KMS-11 (cell line): ENCODE results near the gene CDH22.

Experiments used
- H2AFZ ChIP-seq: fragments of 200-600 bp; sonication (generic); 2 replicates; pipeline ENCODE4 v1.6.1; 2016; ENCODE audit warnings: antibody characterized with exemption, mixed run types, low read depth
- H3K27ac ChIP-seq: fragments of 200-600 bp; sonication (generic); 2 replicates; pipeline ENCODE4 v1.6.1; 2016; ENCODE audit warnings: mild to moderate bottlenecking, mixed run types
- H3K27me3 ChIP-seq: fragments of 200-600 bp; sonication (generic); 2 replicates; pipeline ENCODE4 v1.6.1; 2017; ENCODE audit warnings: mild to moderate bottlenecking, low read depth, mixed run types, moderate library complexity; ENCODE audit not compliant: insufficient read depth
- H3K36me3 ChIP-seq: fragments of 200-600 bp; sonication (generic); 2 replicates; pipeline ENCODE4 v1.6.1; 2017; ENCODE audit warnings: mild to moderate bottlenecking, mixed run types; ENCODE audit not compliant: insufficient read depth
- H3K4me1 ChIP-seq: fragments of 200-600 bp; sonication (generic); 2 replicates; pipeline ENCODE4 v1.6.1; 2016; ENCODE audit warnings: mild to moderate bottlenecking, low read depth, mixed run types; ENCODE audit not compliant: poor library complexity, severe bottlenecking
- H3K4me2 ChIP-seq: fragments of 200-600 bp; sonication (generic); 2 replicates; pipeline ENCODE4 v1.7.0; 2016; ENCODE audit warnings: mild to moderate bottlenecking, mixed run types
- H3K4me3 ChIP-seq: fragments of 200-600 bp; sonication (generic); IDR thresholded peaks from 2 replicates; pipeline ENCODE4 v1.6.1; 2017; ENCODE audit warnings: low read depth, low read length, mixed read lengths; ENCODE audit not compliant: insufficient read depth
- H3K79me2 ChIP-seq: fragments of 200-600 bp; sonication (generic); 2 replicates; pipeline ENCODE4 v1.6.1; 2016; ENCODE audit warnings: low read depth, mixed run types; ENCODE audit not compliant: insufficient read depth
- H3K9ac ChIP-seq: fragments of 200-600 bp; sonication (generic); 2 replicates; pipeline ENCODE4 v1.6.1; 2016; ENCODE audit warnings: mild to moderate bottlenecking, mixed run types
- H4K20me1 ChIP-seq: fragments of 200-600 bp; sonication (generic); 2 replicates; pipeline ENCODE4 v1.6.1; 2016; ENCODE audit warnings: mild to moderate bottlenecking, mixed run types; ENCODE audit not compliant: insufficient read depth
- TF ChIP-seq, protein P1 (sequence below): fragments of 200-600 bp; sonication (generic); conservative IDR thresholded peaks from 2 replicates; pipeline ENCODE4 v1.6.1; 2017; ENCODE audit warnings: low read depth, mild to moderate bottlenecking, antibody characterized with exemption, low read length, moderate library complexity, mixed read lengths

CDH22 gene

GRCh38 chr20:46196990-46197389 is 111.3 kb downstream of the CDH22 start:
- H3K9ac ChIP-seq: no peak overlapping the region
- peaks cover 42% of the 10 kb centered on the region; the same call in 1 of the 2 replicates for H3K27me3 ChIP-seq

GRCh38 chr20:46195264-46196036 is 112.8 kb downstream of the CDH22 start:
- H3K27me3 ChIP-seq: peaks cover 38% of the 10 kb centered on the region; the same call in 1 of the 2 replicates

More at GRCh38 chr20:46196990-46197389, 111.3 kb downstream of the CDH22 start:
- Histone ChIP-seq H2AFZ (no peak overlapping the region), H3K27ac (no peak overlapping the region), H3K4me1 (no peaks in the 10 kb centered on the region), H3K79me2 (no peaks in the 10 kb centered on the region), H3K4me3 (no peak overlapping the region), H3K36me3 (no peaks in the 10 kb centered on the region), H3K4me2 (no peak overlapping the region), H4K20me1 (no peaks in the 10 kb centered on the region)
- TF ChIP-seq, protein P1, sequence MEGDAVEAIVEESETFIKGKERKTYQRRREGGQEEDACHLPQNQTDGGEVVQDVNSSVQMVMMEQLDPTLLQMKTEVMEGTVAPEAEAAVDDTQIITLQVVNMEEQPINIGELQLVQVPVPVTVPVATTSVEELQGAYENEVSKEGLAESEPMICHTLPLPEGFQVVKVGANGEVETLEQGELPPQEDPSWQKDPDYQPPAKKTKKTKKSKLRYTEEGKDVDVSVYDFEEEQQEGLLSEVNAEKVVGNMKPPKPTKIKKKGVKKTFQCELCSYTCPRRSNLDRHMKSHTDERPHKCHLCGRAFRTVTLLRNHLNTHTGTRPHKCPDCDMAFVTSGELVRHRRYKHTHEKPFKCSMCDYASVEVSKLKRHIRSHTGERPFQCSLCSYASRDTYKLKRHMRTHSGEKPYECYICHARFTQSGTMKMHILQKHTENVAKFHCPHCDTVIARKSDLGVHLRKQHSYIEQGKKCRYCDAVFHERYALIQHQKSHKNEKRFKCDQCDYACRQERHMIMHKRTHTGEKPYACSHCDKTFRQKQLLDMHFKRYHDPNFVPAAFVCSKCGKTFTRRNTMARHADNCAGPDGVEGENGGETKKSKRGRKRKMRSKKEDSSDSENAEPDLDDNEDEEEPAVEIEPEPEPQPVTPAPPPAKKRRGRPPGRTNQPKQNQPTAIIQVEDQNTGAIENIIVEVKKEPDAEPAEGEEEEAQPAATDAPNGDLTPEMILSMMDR: no peak

GRCh38 chr20:46194409-46194808 is 113.9 kb downstream of the CDH22 start:
- H3K27me3 ChIP-seq: peaks cover 45% of the 10 kb centered on the region; the same call in 1 of the 2 replicates
- no peaks in the 10 kb centered on the region for H3K36me3 ChIP-seq
- no peaks in the 10 kb centered on the region for H3K79me2 ChIP-seq
- no peak overlapping the region for H3K4me3 ChIP-seq
- no peak overlapping the region for H3K9ac ChIP-seq
- TF ChIP-seq, protein P1: no peak
- no peak overlapping the region for H2AFZ ChIP-seq
- no peak overlapping the region for H3K27ac ChIP-seq
- no peak overlapping the region for H3K4me2 ChIP-seq
- H3K4me1 ChIP-seq: no peaks in the 10 kb centered on the region
- no peaks in the 10 kb centered on the region for H4K20me1 ChIP-seq

More at GRCh38 chr20:46195264-46196036, 112.8 kb downstream of the CDH22 start:
- Histone ChIP-seq H3K9ac (no peak overlapping the region), H3K36me3 (no peaks in the 10 kb centered on the region), H2AFZ (no peak overlapping the region), H3K27ac (no peak overlapping the region), H3K4me2 (no peak overlapping the region), H4K20me1 (no peaks in the 10 kb centered on the region), H3K79me2 (no peaks in the 10 kb centered on the region), H3K4me3 (no peak overlapping the region), H3K4me1 (no peaks in the 10 kb centered on the region)
- TF ChIP-seq, protein P1: no peak

- Histone ChIP-seq H3K27me3 (peaks cover 41% of the 10 kb centered on the region; the same call in 1 of the 2 replicates), H3K27ac (no peak overlapping the region), H3K36me3 (no peaks in the 10 kb centered on the region), H3K4me1 (no peaks in the 10 kb centered on the region), H3K79me2 (no peaks in the 10 kb centered on the region), H2AFZ (no peak overlapping the region), H3K9ac (no peak overlapping the region), H4K20me1 (no peaks in the 10 kb centered on the region), H3K4me3 (no peak overlapping the region), H3K4me2 (no peak overlapping the region)
- TF ChIP-seq, protein P1: no peak
Observed at GRCh38 chr20:46192376-46192944, 115.8 kb downstream of the CDH22 start.
